Right atrium auricular region (tissue), 2 donors: ENCODE data around the gene KRCC1. TPM values are rescaled to one million over a fixed set of nuclear protein-coding genes. Genes with fewer than 3 reads are reported as not detected.
A peak's percentile ranks its signal among the peaks of the same experiment; 100 is the strongest.

Experiments used
- DNase-seq: peaks from one replicate; pipeline ENCODE4 v3.0.0-alpha.2; 2019; ENCODE audit warnings: low spot score
- H3K27ac ChIP-seq, 2 donors: fragments of 200-600 bp; sonication (generic); 1 replicate in 1 of 2; 2 replicates in 1 of 2; pipeline ENCODE4 v1.5.1; 2016 to 2019
- H3K27me3 ChIP-seq, 2 donors: fragments of 200-600 bp; sonication (generic); one replicate each; pipeline versions ENCODE4 v1.5.1 to v1.6.0; 2017 to 2019
- H3K36me3 ChIP-seq: fragments of 200-600 bp; sonication (generic); one replicate; pipeline ENCODE4 v1.5.1; 2016
- H3K4me1 ChIP-seq, 2 donors: fragments of 200-600 bp; sonication (generic); one replicate each; pipeline versions ENCODE4 v1.5.1 to v1.6.0; 2017 to 2019
- H3K4me3 ChIP-seq, 2 donors: fragments of 200-600 bp; sonication (generic); 1 replicate in 1 of 2; 2 replicates in 1 of 2; pipeline ENCODE4 v1.5.1; 2017 to 2019; ENCODE audit warnings: mild to moderate bottlenecking in 1 of 2, moderate library complexity in 1 of 2
- H3K9me3 ChIP-seq, 2 donors: fragments of 200-600 bp; sonication (generic); one replicate each; pipeline ENCODE4 v1.5.1; 2019
- CTCF ChIP-seq, 2 donors: fragments of 200-600 bp; sonication (generic); IDR thresholded peaks; one replicate each; pipeline ENCODE4 v1.5.1; 2019; ENCODE audit warnings: antibody characterized with exemption in 2 of 2
- total RNA-seq, 2 donors: library from RNA; depleted of rRNA; stranded (reverse); fragments of >200 nt; gene quantifications; one replicate each; pipeline ENCODE4 v1.1.0, GENCODE V29; 2016

The KRCC1 gene
- total RNA-seq, 2 donors from 2014 or later, result 20.6 to 27.5 TPM

DNA sequence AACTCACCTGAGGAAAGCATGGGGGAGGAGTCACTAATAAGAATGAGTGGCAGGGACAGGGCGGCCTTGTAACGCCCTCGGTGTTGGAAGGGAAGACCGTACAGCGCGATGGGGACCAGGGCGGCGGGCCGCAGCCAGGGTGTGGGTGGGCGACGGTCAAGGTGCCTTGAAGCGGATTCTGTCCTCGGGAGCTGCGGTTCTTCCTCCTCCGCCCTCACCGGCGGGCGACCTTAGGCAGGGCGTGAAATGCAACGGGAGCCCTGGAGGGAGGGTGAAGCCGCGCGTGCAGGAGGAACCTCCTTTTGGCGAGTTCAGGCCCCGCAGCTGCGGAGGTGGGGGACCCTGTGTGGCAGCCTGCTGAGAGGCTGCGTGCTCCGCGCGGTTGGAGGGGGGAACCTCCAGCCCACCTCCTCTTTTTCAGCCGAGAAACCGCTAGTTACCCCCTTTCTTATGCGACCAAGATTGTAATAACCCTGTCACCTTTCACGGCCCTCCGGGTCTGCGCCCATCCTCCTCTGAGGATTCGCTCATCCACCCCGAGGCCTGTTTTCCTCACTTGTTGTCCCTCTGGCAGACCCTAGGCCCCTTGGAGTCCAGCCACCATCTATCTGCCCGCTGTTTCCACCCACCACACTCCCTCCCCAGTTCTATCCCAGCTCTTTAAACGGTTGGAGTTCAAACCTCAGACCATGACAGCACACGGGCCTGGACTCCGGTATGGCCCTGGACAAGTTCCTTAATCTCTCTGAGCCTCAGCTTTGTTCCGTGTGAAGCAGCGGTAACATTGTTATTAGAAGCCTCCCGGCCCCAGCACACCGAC lies 38.4 kb downstream of the KRCC1 start:
- Histone ChIP-seq H3K4me1 (peaks cover 0 to 6% of the 10 kb centered on the region in 2 donors), H3K9me3 (no peaks in the 10 kb centered on the region), H3K27ac (peak overlapping the region; percentile 42 to 71), H3K36me3 (no peaks in the 10 kb centered on the region), H3K4me3 (peak overlapping the region; percentile 42 to 63), H3K27me3 (no peaks in the 10 kb centered on the region)
- no peak for TF ChIP-seq CTCF (IDR thresholded peaks at IDR 0.05)
- DNase-seq, result no peak

- H3K9me3 ChIP-seq, result no peaks in the 10 kb centered on the region
- DNase-seq, result no peak
- no peaks in the 10 kb centered on the region for H3K27me3 ChIP-seq
- TF ChIP-seq CTCF (IDR thresholded peaks at IDR 0.05), result no peak
- H3K36me3 ChIP-seq, result no peaks in the 10 kb centered on the region
- peak within 1 kb of the TSS; percentile 42 to 63 for H3K4me3 ChIP-seq
- H3K27ac ChIP-seq, result peak within 1 kb of the TSS; percentile 42 to 71
- H3K4me1 ChIP-seq, result peaks cover 0 to 6% of the 10 kb centered on the region in 2 donors
These were observed 39.3 kb downstream of the KRCC1 start, which contains the start of gene RNU2-63P for GRCh38 chr2:88016086-88016959. Gene RNU2-63P, minus strand, starts transcription at chr2:88016547.

GRCh38 chr2:88011011-88011410 lies 44.6 kb downstream of the KRCC1 start:
- Histone ChIP-seq H3K9me3 (no peaks in the 10 kb centered on the region), H3K27ac (no peak overlapping the region), H3K4me3 (no peak overlapping the region), H3K36me3 (no peaks in the 10 kb centered on the region), H3K27me3 (no peaks in the 10 kb centered on the region), H3K4me1 (no peaks in the 10 kb centered on the region)
- DNase-seq, result no peak
- TF ChIP-seq CTCF (IDR thresholded peaks at IDR 0.05), result no peak

- TF ChIP-seq CTCF (IDR thresholded peaks at IDR 0.05), result no peak
- no peak overlapping the region for H3K4me3 ChIP-seq
- no peaks in the 10 kb centered on the region for H3K27me3 ChIP-seq
- H3K4me1 ChIP-seq, result no peaks in the 10 kb centered on the region
- H3K36me3 ChIP-seq, result no peaks in the 10 kb centered on the region
- H3K9me3 ChIP-seq, result no peaks in the 10 kb centered on the region
- H3K27ac ChIP-seq, result no peak overlapping the region
- DNase-seq, result no peak
These were observed 45.4 kb downstream of the KRCC1 start for GRCh38 chr2:88010136-88010535.

DNA sequence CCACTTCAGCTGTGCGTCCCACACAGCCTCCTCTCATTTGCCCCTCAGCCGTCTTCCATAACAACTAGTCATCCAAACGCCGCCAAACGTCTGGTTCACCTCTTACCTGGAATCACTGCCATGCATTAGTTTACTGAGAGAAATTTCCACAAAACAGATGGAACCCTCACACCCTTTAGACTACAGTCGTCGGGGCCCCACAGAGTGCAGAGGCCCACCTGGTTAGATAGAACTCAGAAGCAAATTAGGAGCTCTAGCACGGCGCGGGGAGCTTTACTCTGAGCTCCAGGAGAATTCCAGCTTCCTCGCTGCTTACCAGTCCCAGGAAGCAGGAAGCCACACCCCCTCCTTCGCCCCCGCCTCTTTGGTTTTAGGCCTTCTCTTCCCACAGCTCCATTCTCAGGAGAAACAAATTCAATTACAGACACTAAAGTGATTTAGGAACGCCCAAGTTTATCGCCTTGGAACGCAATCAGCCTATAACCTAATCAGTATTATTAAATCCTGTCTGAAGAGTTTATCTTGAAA lies 48.6 kb downstream of the KRCC1 start:
- no peaks in the 10 kb centered on the region for H3K27me3 ChIP-seq
- peaks cover 0 to under 1% of the 10 kb centered on the region in 2 donors for H3K4me1 ChIP-seq
- H3K9me3 ChIP-seq, result no peaks in the 10 kb centered on the region
- H3K27ac ChIP-seq, result no peak overlapping the region
- DNase-seq, result no peak
- TF ChIP-seq CTCF (IDR thresholded peaks at IDR 0.05), result no peak
- H3K4me3 ChIP-seq, result no peak overlapping the region
- H3K36me3 ChIP-seq, result no peaks in the 10 kb centered on the region
